ENCODE results near the gene BBS4. TPM values are rescaled to one million over a fixed set of nuclear protein-coding genes. Genes with fewer than 3 reads are reported as not detected.

The BBS4 gene
- 38.1 TPM for total RNA-seq

GRCh38 chr15:72685925-72686794 lies at the start of gene BBS4, which contains the start of gene HIGD2B:
Gene BBS4, plus strand, starts transcription at chr15:72686207. Its CDS starts 21 bp downstream, at chr15:72686228.
Gene HIGD2B, minus strand, starts transcription at chr15:72686182. Its CDS starts 9,808 bp downstream, at chr15:72676374.

GRCh38 chr15:72654397-72654796 lies 31.6 kb upstream of the BBS4 start, which contains the start of gene GOLGA6B:
Gene GOLGA6B, plus strand, starts transcription at chr15:72654697. Its CDS starts 41 bp downstream, at chr15:72654738.

GRCh38 chr15:72783640-72784455 lies 97.8 kb downstream of the BBS4 start, which contains the start of gene ADPGK:
Gene ADPGK, minus strand, starts transcription at chr15:72783758. Its CDS starts 67 bp downstream, at chr15:72783691.

Small RNA genes within 50 kb of the gene (small RNA-seq; reads per million reads assigned to genes)
- not detected for gene RN7SL853P (ENCODE audit: low replicate concordance)

Other genes starting within 250 kb of the BBS4 start
- 76.7 TPM for gene ARIH1, start 211.9 kb upstream of the BBS4 start, total RNA-seq
- 0.23 TPM for gene GOLGA6B, start 31.5 kb upstream of the BBS4 start, total RNA-seq
- not detected for gene HIGD2B, start within 50 bp of the BBS4 start, total RNA-seq
- gene ADPGK, start 97.6 kb downstream of the BBS4 start, total RNA-seq: 74.4 TPM

All from metanephros (tissue), 2 donors.